HG02840 (cell line): ENCODE results near the gene RPS29.

Experiments
- ATAC-seq: cut with Tn5 transposase; IDR thresholded peaks from one replicate; pipeline ENCODE4 v1.9.1; 2021; ENCODE audit warnings: mild to moderate bottlenecking, moderate library complexity, moderate number of reproducible peaks; ENCODE audit not compliant: unreplicated experiment, low FRiP score

Gene RPS29

DNA sequence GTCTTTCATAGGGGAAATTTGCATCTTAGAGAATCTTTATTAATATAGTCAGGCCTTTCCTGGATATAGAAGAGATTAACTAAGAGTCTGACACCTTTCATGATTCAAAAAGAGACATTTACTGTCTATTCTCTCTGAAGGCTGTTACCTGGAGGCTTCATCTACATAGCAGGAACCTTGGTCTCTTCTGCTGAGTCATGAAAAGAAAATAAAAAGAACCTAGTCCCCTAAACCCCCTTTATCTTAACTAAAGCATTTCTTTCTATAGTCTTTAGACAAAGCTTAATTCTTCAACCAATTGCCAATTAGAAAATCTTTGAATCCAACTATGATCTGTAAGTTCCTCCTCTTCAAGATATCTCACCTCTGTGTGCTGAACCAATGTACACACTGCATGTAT lies 33.1 kb downstream of the RPS29 start:
- ATAC-seq, result no peak

DNA sequence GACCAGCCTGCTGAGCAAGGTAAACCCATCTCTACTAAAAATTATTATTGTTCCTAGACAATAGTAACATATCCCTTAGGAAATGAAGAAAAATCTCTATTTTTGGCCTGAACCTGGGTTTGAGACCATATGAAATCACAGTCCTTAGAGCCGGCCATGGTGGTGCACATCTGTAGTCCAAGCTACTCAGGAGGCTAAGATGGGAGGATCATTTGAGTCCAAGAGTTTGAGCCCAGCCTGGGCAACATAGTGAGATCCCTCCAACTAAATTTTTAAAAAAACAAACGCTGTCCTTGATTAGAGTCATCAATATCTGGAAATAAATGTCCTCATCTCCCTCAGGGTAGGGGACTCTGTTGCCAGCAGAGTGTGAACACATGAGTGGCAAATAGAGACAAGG lies 34.6 kb downstream of the RPS29 start:
- ATAC-seq, result no peak

DNA sequence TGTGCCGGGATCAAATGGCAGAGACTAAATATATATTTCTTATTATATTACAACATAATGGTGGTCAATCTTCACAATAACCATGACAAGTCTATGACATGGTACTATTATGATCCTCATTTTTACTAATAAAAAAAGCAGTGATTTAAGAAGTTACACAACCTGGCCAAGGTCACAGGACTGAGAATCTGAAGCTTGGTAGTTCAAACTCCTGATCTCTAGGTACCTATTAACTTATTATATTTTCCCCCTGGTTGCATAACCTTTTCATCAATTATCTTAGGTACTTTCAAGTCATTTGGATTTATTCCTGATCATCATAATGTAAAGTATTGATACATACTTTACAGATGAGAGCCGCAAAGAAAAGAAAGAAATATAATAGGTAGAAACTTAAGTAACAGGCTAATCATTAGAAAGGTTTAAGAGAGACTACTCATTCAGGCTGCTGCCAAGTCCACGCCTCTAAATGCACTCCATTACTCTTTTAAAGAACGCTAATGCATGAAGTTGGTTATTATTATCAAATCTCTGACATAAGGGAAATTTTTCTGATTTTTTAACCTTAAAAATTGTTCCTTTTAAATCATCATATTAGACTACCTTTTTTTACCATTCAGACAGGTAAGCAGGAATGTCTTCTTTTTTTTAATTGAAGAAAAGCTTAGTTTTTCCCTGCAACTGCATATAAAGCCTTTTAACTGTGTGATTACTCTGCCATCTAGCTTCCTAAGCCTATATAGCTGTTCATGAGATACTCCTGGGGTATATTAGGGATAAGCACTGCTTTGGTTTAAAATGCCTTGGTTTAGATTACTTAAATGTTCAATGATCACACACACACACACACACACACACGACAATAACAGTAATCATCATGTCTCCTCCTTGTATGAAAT lies 35.6 kb downstream of the RPS29 start:
- ATAC-seq, result no peak

DNA sequence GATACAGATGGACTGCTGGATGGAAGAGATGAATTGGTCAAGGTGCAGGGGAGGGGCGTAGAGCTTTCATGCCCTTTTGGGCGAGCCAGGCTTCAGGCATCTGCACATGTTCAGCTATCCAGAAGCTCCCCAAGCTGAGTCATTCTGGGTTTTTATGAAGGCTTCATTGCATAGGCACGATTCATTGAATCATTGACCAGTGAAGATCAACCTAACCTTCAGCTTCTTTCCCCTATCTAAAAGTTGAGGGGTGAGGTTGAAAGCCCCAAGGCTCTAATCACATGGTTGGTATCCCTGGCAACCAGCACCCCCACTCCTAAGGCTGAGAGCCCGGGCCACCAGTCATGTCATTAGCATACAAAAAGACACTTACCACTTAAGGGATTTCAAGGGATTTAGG lies 36.3 kb downstream of the RPS29 start:
- no peak for ATAC-seq

DNA sequence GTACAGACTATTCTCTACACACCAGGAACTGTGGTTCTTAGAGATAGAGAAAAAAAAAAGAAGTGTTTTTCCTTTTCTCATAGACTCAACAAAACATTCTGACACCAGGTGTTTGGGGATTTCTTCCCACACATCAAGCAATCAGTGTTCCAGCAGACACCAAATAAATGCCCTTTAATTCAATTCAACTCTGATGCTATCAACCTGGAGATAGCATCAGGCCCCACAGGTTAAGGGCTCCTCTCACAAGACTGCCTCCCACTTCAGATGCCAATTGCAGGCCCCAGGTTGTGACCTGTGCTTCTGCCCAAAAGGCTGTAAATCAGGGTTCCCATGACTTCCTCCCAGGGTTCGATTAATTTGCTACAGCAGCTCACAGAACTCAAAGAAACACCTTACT lies 36.7 kb downstream of the RPS29 start:
- ATAC-seq, result no peak

DNA sequence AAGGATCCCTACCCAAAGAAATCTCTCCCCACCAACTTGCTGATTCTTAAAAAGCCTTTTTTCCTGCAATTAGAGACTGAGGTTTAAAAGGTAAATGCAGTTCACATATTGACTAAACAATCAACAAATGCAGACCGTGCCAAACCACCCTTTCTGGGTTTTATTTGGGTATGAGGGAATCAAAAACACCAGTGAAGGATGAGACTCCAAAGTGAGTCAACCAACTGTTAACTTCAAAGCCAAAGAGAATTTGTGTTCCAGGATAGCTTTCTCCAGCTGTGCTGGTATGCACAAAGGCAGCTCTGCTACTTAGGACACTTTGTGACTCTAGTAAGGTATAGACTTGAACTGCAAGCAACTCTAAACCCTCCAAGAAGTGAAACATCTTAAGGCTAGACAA lies 39.4 kb downstream of the RPS29 start:
- no peak for ATAC-seq

DNA sequence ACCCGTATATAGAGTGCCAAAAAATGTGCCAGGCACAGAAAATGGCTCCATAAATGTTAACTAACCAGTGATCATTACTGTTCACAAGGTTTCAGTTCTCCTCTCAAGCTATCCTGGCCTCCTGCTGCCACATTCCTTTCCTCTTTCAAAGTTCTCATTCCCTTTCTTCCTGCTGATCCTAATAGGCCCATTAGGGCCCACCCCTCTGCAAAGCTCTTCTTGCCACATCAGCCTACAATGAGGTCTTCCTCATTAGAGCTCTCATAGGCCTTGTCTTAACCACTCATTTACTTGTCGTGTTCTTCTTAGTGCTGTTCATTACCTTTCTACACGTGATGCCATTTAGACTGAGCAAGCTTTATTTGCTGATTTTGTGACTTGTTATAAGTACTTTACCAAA lies 40.5 kb downstream of the RPS29 start:
- no peak for ATAC-seq

DNA sequence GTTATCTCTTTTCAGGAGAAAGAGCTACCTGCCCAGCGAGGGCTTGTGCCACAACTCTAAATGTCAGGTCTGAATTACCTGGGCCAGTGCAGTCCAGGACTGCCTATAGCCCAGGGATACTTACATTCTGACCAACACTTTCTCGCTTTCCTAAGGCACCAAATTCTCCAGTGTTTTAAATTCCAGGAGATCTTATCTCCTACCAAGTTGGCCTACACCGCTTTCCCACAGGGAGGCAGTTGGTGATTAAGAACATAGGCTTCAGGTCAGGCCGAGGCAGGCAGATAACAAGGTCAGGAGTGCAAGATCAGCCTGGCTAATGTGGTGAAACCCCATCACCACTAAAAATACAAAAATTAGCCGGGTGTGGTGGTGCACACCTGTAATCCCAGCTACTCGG lies 41.1 kb downstream of the RPS29 start:
- ATAC-seq, result no peak

DNA sequence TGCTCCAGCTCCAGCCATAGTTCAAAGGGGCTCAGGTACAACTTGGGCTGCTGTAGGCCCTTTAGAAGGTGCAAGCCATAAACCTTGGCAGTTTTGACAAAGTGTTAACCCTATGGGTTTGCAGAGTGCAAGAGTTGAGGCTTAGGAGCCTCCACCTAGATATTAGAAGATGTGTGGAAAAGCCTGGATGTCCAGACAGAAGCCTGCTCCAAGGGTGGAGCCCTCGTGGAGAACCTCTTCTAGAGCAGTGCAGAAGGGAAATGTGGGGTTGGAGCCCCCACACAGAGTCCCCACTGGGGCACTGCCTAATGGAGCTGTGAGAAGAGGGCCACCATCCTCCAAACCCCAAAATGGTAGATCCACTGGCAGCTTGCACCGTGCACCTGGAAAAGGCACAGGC lies 45.1 kb downstream of the RPS29 start:
- no peak for ATAC-seq

DNA sequence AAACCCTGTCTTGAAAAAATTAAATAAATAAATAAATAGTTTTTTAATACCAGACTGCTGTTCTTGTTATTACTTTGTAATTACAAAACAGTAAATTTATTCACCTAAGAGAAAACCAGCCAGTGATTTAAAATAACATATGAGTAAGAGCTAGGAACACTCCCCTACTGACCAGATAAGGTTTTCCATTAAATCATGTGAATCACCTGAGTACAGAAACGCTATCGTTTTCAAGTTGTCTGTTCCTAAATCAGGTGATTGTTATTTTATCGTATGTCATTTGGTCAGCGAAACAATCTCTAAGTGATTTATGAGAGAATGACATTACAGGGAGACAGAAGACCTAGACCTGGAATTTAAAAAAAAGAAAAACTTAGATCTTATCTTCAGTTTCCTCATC lies 47.3 kb downstream of the RPS29 start:
- ATAC-seq, result no peak
